Tibial nerve (tissue), 4 donors: ENCODE results near the gene ACBD3.

Source experiments
- CTCF ChIP-seq, 5 experiments: fragments of 200-600 bp in 3 of 5; fragments of 450-650 bp in 2 of 5; sonication (generic) in 3 of 5; IDR thresholded peaks; one replicate each; pipeline ENCODE4 v1.5.1; 2016 to 2019; ENCODE audit warnings: antibody characterized with exemption in 5 of 5, mild to moderate bottlenecking in 3 of 5, moderate library complexity in 2 of 5
- EP300 ChIP-seq, 2 donors: sonication (generic); formaldehyde crosslinking; IDR thresholded peaks; one replicate each; pipeline ENCODE4 v1.6.1; 2017; ENCODE audit warnings: antibody characterized with exemption in 2 of 2, mild to moderate bottlenecking in 1 of 2
- POLR2A ChIP-seq, 2 donors: fragments of 450-650 bp; IDR thresholded peaks; one replicate each; pipeline ENCODE4 v1.6.1; 2017; ENCODE audit warnings: antibody characterized with exemption in 2 of 2, mild to moderate bottlenecking in 2 of 2, moderate library complexity in 2 of 2

- TF ChIP-seq POLR2A (IDR thresholded peaks at IDR 0.05) = no peak
- no peak for TF ChIP-seq CTCF (IDR thresholded peaks at IDR 0.05)
- TF ChIP-seq EP300 (IDR thresholded peaks at IDR 0.05) = no peak
Observed at GRCh38 chr1:226209307-226210059, 22.9 kb upstream of the ACBD3 start.
